GM19455 (cell line): ENCODE data around the gene LYPD1.

Experiments
- ATAC-seq: cut with Tn5 transposase; IDR thresholded peaks from one replicate; pipeline ENCODE4 v1.9.1; 2021; ENCODE audit not compliant: unreplicated experiment

The LYPD1 gene

GRCh38 chr2:132638313-132639040 lies 31.5 kb downstream of the LYPD1 start:
- ATAC-seq = no peak

- ATAC-seq = no peak
Observed at GRCh38 chr2:132636346-132636745, 33.7 kb downstream of the LYPD1 start.

- ATAC-seq = no peak
Observed at GRCh38 chr2:132633635-132634034, 36.4 kb downstream of the LYPD1 start.

GRCh38 chr2:132632000-132632649 lies 37.9 kb downstream of the LYPD1 start:
- ATAC-seq = no peak

GRCh38 chr2:132627536-132627935 lies 42.5 kb downstream of the LYPD1 start:
- ATAC-seq = no peak

GRCh38 chr2:132623096-132623839 lies 46.7 kb downstream of the LYPD1 start:
- ATAC-seq = no peak

- ATAC-seq = no peak
Observed at GRCh38 chr2:132621131-132621875, 48.7 kb downstream of the LYPD1 start.

- no peak for ATAC-seq
Observed at GRCh38 chr2:132620115-132620514, 49.9 kb downstream of the LYPD1 start.

GRCh38 chr2:132618734-132619133 lies 51.3 kb downstream of the LYPD1 start:
- ATAC-seq = no peak

- no peak for ATAC-seq
Observed at GRCh38 chr2:132617989-132618388, 52.0 kb downstream of the LYPD1 start.

- no peak for ATAC-seq
Observed at GRCh38 chr2:132615329-132616085, 54.5 kb downstream of the LYPD1 start.

- ATAC-seq = no peak
Observed at GRCh38 chr2:132611719-132612118, 58.3 kb downstream of the LYPD1 start.

- ATAC-seq = no peak
Observed at GRCh38 chr2:132609101-132609890, 60.7 kb downstream of the LYPD1 start.

- no peak for ATAC-seq
Observed at GRCh38 chr2:132608311-132608710, 61.7 kb downstream of the LYPD1 start.

- no peak for ATAC-seq
Observed at GRCh38 chr2:132607426-132608090, 62.4 kb downstream of the LYPD1 start.

- no peak for ATAC-seq
Observed at GRCh38 chr2:132606649-132607048, 63.4 kb downstream of the LYPD1 start.

- no peak for ATAC-seq
Observed at GRCh38 chr2:132605236-132606180, 64.5 kb downstream of the LYPD1 start.

GRCh38 chr2:132604561-132604960 lies 65.4 kb downstream of the LYPD1 start:
- ATAC-seq = no peak
